NOMO-1 treated with dmso at 0.1 percent for 144 hours (cell line): ENCODE data around the gene KCNJ5.
A peak's percentile ranks its signal among the peaks of the same experiment; 100 is the strongest.

Source experiments
- DNase-seq: peaks from one replicate; lab custom pipeline; 2025; ENCODE audit not compliant: unreplicated experiment; lab: John Stamatoyannopoulos, UW

Gene KCNJ5

GRCh38 chr11:128868841-128869671 is 22.1 kb upstream of the KCNJ5 start:
- DNase-seq, result peak; percentile 26

GRCh38 chr11:128871168-128871610 is 20.0 kb upstream of the KCNJ5 start:
- no peak for DNase-seq

- no peak for DNase-seq
Observed at GRCh38 chr11:128872094-128872493, 19.1 kb upstream of the KCNJ5 start.

- no peak for DNase-seq
Observed at GRCh38 chr11:128872594-128872993, 18.6 kb upstream of the KCNJ5 start.

GRCh38 chr11:128874427-128874826 is 16.7 kb upstream of the KCNJ5 start:
- no peak for DNase-seq

GRCh38 chr11:128876133-128876650 is 15.0 kb upstream of the KCNJ5 start:
- DNase-seq, result no peak

GRCh38 chr11:128877726-128878125 is 13.4 kb upstream of the KCNJ5 start:
- DNase-seq, result no peak

- no peak for DNase-seq
Observed at GRCh38 chr11:128878455-128878854, 12.7 kb upstream of the KCNJ5 start.

- no peak for DNase-seq
Observed at GRCh38 chr11:128879817-128880216, 11.3 kb upstream of the KCNJ5 start.

GRCh38 chr11:128881221-128881620 is 9.9 kb upstream of the KCNJ5 start:
- no peak for DNase-seq

GRCh38 chr11:128882451-128882850 is 8.7 kb upstream of the KCNJ5 start:
- no peak for DNase-seq

- no peak for DNase-seq
Observed at GRCh38 chr11:128884054-128884453, 7.1 kb upstream of the KCNJ5 start.

GRCh38 chr11:128884703-128885338 is 6.3 kb upstream of the KCNJ5 start:
- DNase-seq, result peak; percentile 15

GRCh38 chr11:128886406-128887124 is 4.6 kb upstream of the KCNJ5 start:
- DNase-seq, result no peak

GRCh38 chr11:128888034-128888985 is 2.8 kb upstream of the KCNJ5 start:
- DNase-seq, result no peak

- DNase-seq, result no peak
Observed at GRCh38 chr11:128889657-128890213, 1.4 kb upstream of the KCNJ5 start.

GRCh38 chr11:128890216-128890542 is 977 bp upstream of the KCNJ5 start:
- DNase-seq, result no peak

- DNase-seq, result no peak
Observed at GRCh38 chr11:128891913-128892398, 800 bp downstream of the KCNJ5 start.

- no peak for DNase-seq
Observed at GRCh38 chr11:128892866-128893565, 1.9 kb downstream of the KCNJ5 start.
